GM12878 (cell line): Measurements from ENCODE around the gene GSE1. TPM values are rescaled to one million over a fixed set of nuclear protein-coding genes. Genes with fewer than 3 reads are reported as not detected.

Source experiments
- ATAC-seq: fragments of 200-7000 bp; cut with Tn5 transposase; 3 replicates; pipeline ENCODE4 v1.9.1; 2020; ENCODE audit warnings: mild to moderate bottlenecking, moderate library complexity
- BruUV-seq: library from RNA; stranded (reverse); fragments of 400-500 nt; replicated peaks from 2 replicates; lab custom pipeline; 2021; lab: Mats Ljungman, UMichigan
- CTCF ChIA-PET: fragments of 300-600 bp; sonication (Branson Sonifier 250); formaldehyde crosslinking; extraction: SDS; loops from one replicate; lab custom pipeline; 2021; ENCODE audit warnings: inconsistent platforms; lab: Yijun Ruan, JAX
- POLR2A ChIA-PET: fragments of 350-600 bp; formaldehyde crosslinking; extraction: SDS; loops from one replicate; lab custom pipeline; 2021; ENCODE audit warnings: inconsistent platforms; lab: Charles Lee
- RAD21 ChIA-PET: fragments of 300-600 bp; sonication (Branson Sonifier 250); formaldehyde crosslinking; loops from one replicate; lab custom pipeline; 2023; ENCODE audit warnings: antibody characterized with exemption; ENCODE audit not compliant: unreplicated experiment; lab: Charles Lee
- SMC1A ChIA-PET: fragments of 300-600 bp; sonication (Branson Sonifier 250); formaldehyde crosslinking; loops from one replicate; lab custom pipeline; 2023; ENCODE audit not compliant: unreplicated experiment, uncharacterized antibody; lab: Charles Lee
- DNase-seq: peaks from one replicate; pipeline ENCODE4 v3.0.0-alpha.2; 2011; ENCODE audit warnings: low read depth, low spot score
- FAIRE-seq: peaks from 3 replicates; lab custom pipeline; 2011; peaks lifted over from hg19 to GRCh38; lab: Jason Lieb, UNC
- H2AFZ ChIP-seq: 2 replicates; pipeline ENCODE4 v1.6.0; 2011; ENCODE audit warnings: low read depth, low read length, control low read depth; ENCODE audit not compliant: control insufficient read depth
- H3K27ac ChIP-seq: 2 replicates; pipeline ENCODE4 v1.5.1; 2011; ENCODE audit warnings: control low read depth; ENCODE audit not compliant: control insufficient read depth, insufficient read depth
- H3K27me3 ChIP-seq, 2 experiments: replicated peaks in 1 of 2; 2 replicates each; pipeline versions ENCODE4 v1.6.0 to v1.6.1; 2011; ENCODE audit warnings: low read length in 1 of 2; ENCODE audit not compliant: control insufficient read depth in 2 of 2, insufficient read depth in 2 of 2
- H3K36me3 ChIP-seq, 2 experiments: 2 replicates each; pipeline ENCODE4 v1.5.1; 2011; ENCODE audit warnings: low read length in 1 of 2; ENCODE audit not compliant: control insufficient read depth in 2 of 2, insufficient read depth in 2 of 2
- H3K4me1 ChIP-seq: 2 replicates; pipeline ENCODE4 v1.6.1; 2011; ENCODE audit warnings: mild to moderate bottlenecking, low read length, moderate library complexity, mixed read lengths; ENCODE audit not compliant: control insufficient read depth, insufficient read depth
- H3K4me2 ChIP-seq: 2 replicates; pipeline ENCODE4 v1.6.0; 2011; ENCODE audit warnings: control low read depth; ENCODE audit not compliant: control insufficient read depth, insufficient read depth
- H3K4me3 ChIP-seq: fragments of 200-600 bp; sonication (generic); 2 replicates; pipeline ENCODE4 v1.5.1; 2016
- H3K79me2 ChIP-seq: 2 replicates; pipeline ENCODE4 v1.6.0; 2011; ENCODE audit warnings: low read length; ENCODE audit not compliant: control insufficient read depth, insufficient read depth
- H3K9ac ChIP-seq: 2 replicates; pipeline ENCODE4 v1.8.0; 2011; ENCODE audit warnings: low read length, control low read depth, mixed read lengths; ENCODE audit not compliant: control insufficient read depth, insufficient read depth
- H3K9me3 ChIP-seq: replicated peaks from 3 replicates; pipeline ENCODE4 v1.5.1; 2011; ENCODE audit warnings: mild to moderate bottlenecking, low read length; ENCODE audit not compliant: control insufficient read depth, insufficient read depth
- H4K20me1 ChIP-seq: 2 replicates; pipeline ENCODE4 v1.6.0; 2011; ENCODE audit not compliant: control insufficient read depth, insufficient read depth
- IKZF2 ChIP-seq, 2 experiments: fragments of 450-650 bp; IDR thresholded peaks; 2 replicates each; pipeline ENCODE4 v1.6.1; 2017; ENCODE audit warnings: mild to moderate bottlenecking in 2 of 2, moderate library complexity in 2 of 2
- RELA ChIP-seq: fragments of 450-650 bp; IDR thresholded peaks from 2 replicates; pipeline ENCODE4 v1.8.0; 2014; ENCODE audit warnings: borderline replicate concordance; ENCODE audit not compliant: partially characterized antibody
- WGBS: methylation state at CpG from one replicate; pipeline ENCODE4 v1.1.6; 2016; ENCODE audit warnings: low lambda C conversion rate; ENCODE audit not compliant: insufficient replicate concordance, insufficient coverage; ENCODE audit errors: missing lambda C conversion rate; 5-methylcytosine and 5-hydroxymethylcytosine counted together
- in situ Hi-C: fragments of 300-500 bp; cut with MboI; formaldehyde crosslinking; loops from 9 replicates; pipeline ENCODE4 v1.14.3; 2018; ENCODE audit warnings: mixed read lengths
- intact Hi-C: fragments of 100-400 bp; cut with micrococcal nuclease; formaldehyde crosslinking; loops from one replicate; pipeline ENCODE4 v1.14.2; 2022; ENCODE audit not compliant: unreplicated experiment
- polyA plus RNA-seq, 11 experiments: library from polyadenylated mRNA; depleted of rRNA in 4 of 11; unstranded in 6 of 11; stranded (reverse) in 5 of 11; fragments of >200 nt; fragmentation: Nextera tagmentation in 4 of 11; fragmentation: Illumina TruSeq in 1 of 11; extraction: Ambion mirVana in 4 of 11; extraction: Trizol in 1 of 11; gene quantifications; 1 replicate in 1 of 11; 2 replicates in 10 of 11; pipeline versions ENCODE4 v1.2.1 to v1.2.3, GENCODE V29; 2011 to 2016; ENCODE audit warnings: inconsistent platforms in 2 of 11, missing spikeins in 2 of 11, low read depth in 1 of 11
- total RNA-seq, 4 experiments: library from RNA; depleted of rRNA in 3 of 4; stranded (reverse); fragments of >200 nt in 3 of 4; fragmentation: Illumina TruSeq in 1 of 4; extraction: Trizol in 1 of 4; gene quantifications; 2 replicates each; pipeline versions ENCODE4 v1.2.1 to v1.2.3, GENCODE V29; 2013 to 2021
- TF ChIP-seq, protein P1 (sequence below): fragments of 450-650 bp; IDR thresholded peaks from 2 replicates; pipeline ENCODE4 v1.6.1; 2014; ENCODE audit warnings: mild to moderate bottlenecking
- TF ChIP-seq, protein P2 (sequence below): IDR thresholded peaks from 2 replicates; pipeline ENCODE4 v1.6.1; 2011; ENCODE audit warnings: mild to moderate bottlenecking, low read depth, low read length, moderate library complexity; ENCODE audit not compliant: insufficient replicate concordance
- TF ChIP-seq, protein P3 (sequence below): fragments of 450-650 bp; IDR thresholded peaks from 2 replicates; pipeline ENCODE4 v1.6.1; 2016; ENCODE audit warnings: mild to moderate bottlenecking

GSE1 gene
- total and polyA plus RNA-seq, 10 of the 15 experiments (the other 5 are each of a cell fraction or from before 2014, with no cell fraction given) = 4.6 to 58.7 (median 18.2) TPM

- Histone ChIP-seq H2AFZ (no peak overlapping the region), H4K20me1 (peaks cover 13% of the 10 kb centered on the region), H3K9ac (no peak overlapping the region), H3K4me3 (no peak overlapping the region), H3K36me3 (peaks cover 0 to 11% of the 10 kb centered on the region in 2 experiments; a peak in 2 of 4 replicates), H3K79me2 (peaks cover 29% of the 10 kb centered on the region), H3K4me1 (no peaks in the 10 kb centered on the region), H3K4me2 (no peak overlapping the region), H3K9me3 (no peaks in the 10 kb centered on the region), H3K27ac (no peak overlapping the region), H3K27me3 (no peaks in the 10 kb centered on the region)
- no TSS peak for BruUV-seq
- in situ Hi-C loops = no loop called here
- ChIA-PET RAD21 (interaction anchor here (1.4 kb wide), 1 partner anchor 13 kb away, joined by 3 read pairs; no protein-coding TSS in a partner anchor), CTCF (no interaction called here), POLR2A (no interaction called here), SMC1A (interaction anchor here (1.7 kb wide), 1 partner anchor 14 kb away, joined by 5 read pairs; no protein-coding TSS in a partner anchor)
- ATAC-seq = no peak
- intact Hi-C loops = no loop called here
- TF ChIP-seq, protein P1, sequence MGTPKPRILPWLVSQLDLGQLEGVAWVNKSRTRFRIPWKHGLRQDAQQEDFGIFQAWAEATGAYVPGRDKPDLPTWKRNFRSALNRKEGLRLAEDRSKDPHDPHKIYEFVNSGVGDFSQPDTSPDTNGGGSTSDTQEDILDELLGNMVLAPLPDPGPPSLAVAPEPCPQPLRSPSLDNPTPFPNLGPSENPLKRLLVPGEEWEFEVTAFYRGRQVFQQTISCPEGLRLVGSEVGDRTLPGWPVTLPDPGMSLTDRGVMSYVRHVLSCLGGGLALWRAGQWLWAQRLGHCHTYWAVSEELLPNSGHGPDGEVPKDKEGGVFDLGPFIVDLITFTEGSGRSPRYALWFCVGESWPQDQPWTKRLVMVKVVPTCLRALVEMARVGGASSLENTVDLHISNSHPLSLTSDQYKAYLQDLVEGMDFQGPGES = no peak
- TF ChIP-seq IKZF2 (IDR thresholded peaks at IDR 0.05) = no peak
- TF ChIP-seq, protein P2, sequence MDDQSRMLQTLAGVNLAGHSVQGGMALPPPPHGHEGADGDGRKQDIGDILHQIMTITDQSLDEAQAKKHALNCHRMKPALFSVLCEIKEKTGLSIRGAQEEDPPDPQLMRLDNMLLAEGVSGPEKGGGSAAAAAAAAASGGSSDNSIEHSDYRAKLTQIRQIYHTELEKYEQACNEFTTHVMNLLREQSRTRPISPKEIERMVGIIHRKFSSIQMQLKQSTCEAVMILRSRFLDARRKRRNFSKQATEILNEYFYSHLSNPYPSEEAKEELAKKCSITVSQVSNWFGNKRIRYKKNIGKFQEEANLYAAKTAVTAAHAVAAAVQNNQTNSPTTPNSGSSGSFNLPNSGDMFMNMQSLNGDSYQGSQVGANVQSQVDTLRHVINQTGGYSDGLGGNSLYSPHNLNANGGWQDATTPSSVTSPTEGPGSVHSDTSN = peak; percentile 54
- no peak for TF ChIP-seq RELA
- TF ChIP-seq, protein P3, sequence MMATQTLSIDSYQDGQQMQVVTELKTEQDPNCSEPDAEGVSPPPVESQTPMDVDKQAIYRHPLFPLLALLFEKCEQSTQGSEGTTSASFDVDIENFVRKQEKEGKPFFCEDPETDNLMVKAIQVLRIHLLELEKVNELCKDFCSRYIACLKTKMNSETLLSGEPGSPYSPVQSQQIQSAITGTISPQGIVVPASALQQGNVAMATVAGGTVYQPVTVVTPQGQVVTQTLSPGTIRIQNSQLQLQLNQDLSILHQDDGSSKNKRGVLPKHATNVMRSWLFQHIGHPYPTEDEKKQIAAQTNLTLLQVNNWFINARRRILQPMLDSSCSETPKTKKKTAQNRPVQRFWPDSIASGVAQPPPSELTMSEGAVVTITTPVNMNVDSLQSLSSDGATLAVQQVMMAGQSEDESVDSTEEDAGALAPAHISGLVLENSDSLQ = peak; percentile 51
- FAIRE-seq = no peak
- DNase-seq = no peak
- 68% methylated on average over 25 of the region's 29 CpGs for WGBS
Measured at GRCh38 chr16:85582229-85582991, 30.7 kb upstream of the GSE1 start.
